Measurements from ENCODE around the gene XDH. TPM values are rescaled to one million over a fixed set of nuclear protein-coding genes. Genes with fewer than 3 reads are reported as not detected.

XDH gene
- total RNA-seq, 1 donor from 2014 or later, result 5.6 TPM

- Mint-ChIP-seq H3K27me3 (no peaks in the 10 kb centered on the region), H3K36me3 (ENCODE audit: insufficient read depth) (no peaks in the 10 kb centered on the region), H3K4me3 (ENCODE audit: low read depth) (no peak overlapping the region), H3K4me1 (ENCODE audit: low read depth) (no peaks in the 10 kb centered on the region), H3K9me3 (ENCODE audit: low read depth) (peaks cover 4% of the 10 kb centered on the region), H3K27ac (no peak overlapping the region)
- no peak for DNase-seq (ENCODE audit: low spot score, unreplicated experiment)
- no peak for TF ChIP-seq CTCF (IDR thresholded peaks at IDR 0.05; ENCODE audit: unreplicated experiment)
These were observed 9.7 kb downstream of the XDH start for GRCh38 chr2:31404827-31405226.

- no peak overlapping the region for H3K27ac Mint-ChIP-seq
- no peaks in the 10 kb centered on the region for H3K27me3 Mint-ChIP-seq
- no peak for DNase-seq (ENCODE audit: low spot score, unreplicated experiment)
- no peaks in the 10 kb centered on the region for H3K36me3 Mint-ChIP-seq (ENCODE audit: insufficient read depth)
- no peaks in the 10 kb centered on the region for H3K4me1 Mint-ChIP-seq (ENCODE audit: low read depth)
- no peak overlapping the region for H3K4me3 Mint-ChIP-seq (ENCODE audit: low read depth)
- no peak for TF ChIP-seq CTCF (IDR thresholded peaks at IDR 0.05; ENCODE audit: unreplicated experiment)
- peaks cover 4% of the 10 kb centered on the region for H3K9me3 Mint-ChIP-seq (ENCODE audit: low read depth)
These were observed 10.2 kb downstream of the XDH start for GRCh38 chr2:31404302-31404701.

GRCh38 chr2:31402388-31402787 is 12.2 kb downstream of the XDH start:
- Mint-ChIP-seq H3K9me3 (ENCODE audit: low read depth) (no peaks in the 10 kb centered on the region), H3K27ac (no peak overlapping the region), H3K4me3 (ENCODE audit: low read depth) (no peak overlapping the region), H3K27me3 (no peaks in the 10 kb centered on the region), H3K36me3 (ENCODE audit: insufficient read depth) (no peaks in the 10 kb centered on the region), H3K4me1 (ENCODE audit: low read depth) (no peaks in the 10 kb centered on the region)
- no peak for TF ChIP-seq CTCF (IDR thresholded peaks at IDR 0.05; ENCODE audit: unreplicated experiment)
- DNase-seq (ENCODE audit: low spot score, unreplicated experiment), result no peak

DNA sequence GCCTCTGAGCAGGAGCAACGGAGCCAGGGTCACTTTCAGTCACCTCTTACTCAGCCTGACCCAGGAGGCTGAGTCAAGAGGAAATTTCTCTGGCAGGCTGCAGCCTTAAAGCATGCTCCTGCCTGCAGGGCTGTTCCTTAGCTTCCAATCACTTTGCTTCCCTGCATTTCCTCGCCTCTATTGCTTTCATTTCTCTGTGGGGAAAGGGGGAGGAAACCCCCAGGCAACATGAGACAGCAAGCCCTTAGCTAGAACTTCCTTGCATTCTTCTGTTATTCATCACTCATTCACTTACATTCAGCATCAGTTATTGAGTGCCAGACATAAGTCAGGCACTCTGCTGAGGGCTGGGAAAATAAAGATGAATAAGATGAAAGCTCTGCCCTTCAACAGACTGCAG is 13.0 kb downstream of the XDH start:
- DNase-seq (ENCODE audit: low spot score, unreplicated experiment), result no peak
- no peak for TF ChIP-seq CTCF (IDR thresholded peaks at IDR 0.05; ENCODE audit: unreplicated experiment)
- H3K36me3 Mint-ChIP-seq (ENCODE audit: insufficient read depth), result no peaks in the 10 kb centered on the region
- H3K27ac Mint-ChIP-seq, result no peak overlapping the region
- H3K4me1 Mint-ChIP-seq (ENCODE audit: low read depth), result no peaks in the 10 kb centered on the region
- no peaks in the 10 kb centered on the region for H3K27me3 Mint-ChIP-seq
- no peak overlapping the region for H3K4me3 Mint-ChIP-seq (ENCODE audit: low read depth)
- H3K9me3 Mint-ChIP-seq (ENCODE audit: low read depth), result no peaks in the 10 kb centered on the region

- Mint-ChIP-seq H3K27me3 (no peaks in the 10 kb centered on the region), H3K4me3 (ENCODE audit: low read depth) (no peak overlapping the region), H3K9me3 (ENCODE audit: low read depth) (no peaks in the 10 kb centered on the region)
These were observed 15.7 kb downstream of the XDH start for GRCh38 chr2:31398881-31399280.

More at GRCh38 chr2:31398881-31399280, 15.7 kb downstream of the XDH start:
- no peak for TF ChIP-seq CTCF (IDR thresholded peaks at IDR 0.05; ENCODE audit: unreplicated experiment)
- DNase-seq (ENCODE audit: low spot score, unreplicated experiment), result no peak
- Mint-ChIP-seq H3K27ac (no peak overlapping the region), H3K4me1 (ENCODE audit: low read depth) (no peaks in the 10 kb centered on the region), H3K36me3 (ENCODE audit: insufficient read depth) (no peaks in the 10 kb centered on the region)
